K562 (cell line): ENCODE data around the gene NXNL2. TPM values are rescaled to one million over a fixed set of nuclear protein-coding genes. Genes with fewer than 3 reads are reported as not detected.

Source experiments
- ATAC-seq: fragments of 200-7000 bp; cut with Tn5 transposase; 3 replicates; pipeline ENCODE4 v1.9.1; 2020; ENCODE audit warnings: moderate library complexity
- BruUV-seq: library from RNA; stranded (reverse); fragments of 400-500 nt; replicated peaks from 2 replicates; lab custom pipeline; 2021; lab: Mats Ljungman, UMichigan
- CTCF ChIA-PET: fragments of 300-600 bp; formaldehyde crosslinking; extraction: SDS; loops from one replicate; lab custom pipeline; 2021; ENCODE audit warnings: low intra/inter-chr PET ratio; lab: Yijun Ruan, JAX
- POLR2A ChIA-PET: fragments of 300-600, 350-650 bp; sonication (Branson Sonifier 250); formaldehyde crosslinking; extraction: SDS; loops from one replicate; lab custom pipeline; 2021; ENCODE audit warnings: antibody characterized with exemption, inconsistent platforms; lab: Yijun Ruan, JAX
- DNase-seq, 4 experiments: peaks; one replicate each; pipeline versions ENCODE4 v3.0.0 to v3.0.0-alpha.2; 2011 to 2018; ENCODE audit warnings: low spot score in 3 of 4, mixed read lengths in 3 of 4; ENCODE audit errors: extremely low read depth in 1 of 4
- FAIRE-seq: peaks from 2 replicates; lab custom pipeline; 2011; peaks lifted over from hg19 to GRCh38; lab: Jason Lieb, UNC
- H2AFZ ChIP-seq: 2 replicates; pipeline ENCODE4 v1.6.0; 2011; ENCODE audit warnings: low read depth, low read length, control low read depth, inconsistent platforms
- H3K27ac ChIP-seq: fragments of 200-600 bp; 3 replicates; pipeline ENCODE4 v1.8.0; 2011; ENCODE audit warnings: low read depth, mild to moderate bottlenecking, control low read depth, inconsistent platforms, low read length, moderate library complexity, mixed read lengths; ENCODE audit errors: extremely low read depth
- H3K27me3 ChIP-seq, 2 experiments: fragments of 300-600 bp in 1 of 2; 2 replicates in 1 of 2; 3 replicates in 1 of 2; pipeline versions ENCODE4 v1.6.0 to v1.8.0; 2011; ENCODE audit warnings: inconsistent platforms in 2 of 2, low read length in 2 of 2, mild to moderate bottlenecking in 1 of 2, mixed read lengths in 1 of 2, moderate library complexity in 1 of 2; ENCODE audit not compliant: control insufficient read depth in 2 of 2, insufficient read depth in 2 of 2
- H3K36me3 ChIP-seq: fragments of 300-600 bp; 3 replicates; pipeline ENCODE4 v1.8.0; 2011; ENCODE audit warnings: mild to moderate bottlenecking, low read length, inconsistent platforms; ENCODE audit not compliant: control insufficient read depth, insufficient read depth
- H3K4me1 ChIP-seq, 2 experiments: fragments of 200-600 bp in 1 of 2; replicated peaks in 1 of 2; 2 replicates in 1 of 2; 3 replicates in 1 of 2; pipeline versions ENCODE4 v1.5.1 to v1.8.0; 2011; ENCODE audit warnings: inconsistent platforms in 2 of 2, low read length in 2 of 2, mild to moderate bottlenecking in 1 of 2, mixed read lengths in 1 of 2, moderate library complexity in 1 of 2; ENCODE audit not compliant: control insufficient read depth in 2 of 2, insufficient read depth in 2 of 2
- H3K4me2 ChIP-seq: 2 replicates; pipeline ENCODE4 v1.6.1; 2011; ENCODE audit warnings: low read length, control low read depth, inconsistent platforms, mixed read lengths; ENCODE audit not compliant: insufficient read depth
- H3K4me3 ChIP-seq: fragments of 200-600 bp; sonication (generic), shearing (Covaris generic); 2 replicates; pipeline ENCODE4 v1.5.1; 2016; ENCODE audit warnings: control low read depth, inconsistent platforms
- H3K79me2 ChIP-seq: fragments of 200-600 bp; 3 replicates; pipeline ENCODE4 v1.8.0; 2011; ENCODE audit warnings: low read length, inconsistent platforms; ENCODE audit not compliant: control insufficient read depth, insufficient read depth
- H3K9ac ChIP-seq, 2 experiments: 2 replicates each; pipeline versions ENCODE4 v1.6.0 to v1.6.1; 2011; ENCODE audit warnings: low read depth in 2 of 2, low read length in 2 of 2, control low read depth in 1 of 2, inconsistent platforms in 1 of 2, mild to moderate bottlenecking in 1 of 2, mixed read lengths in 1 of 2; ENCODE audit not compliant: insufficient read depth in 1 of 2
- H3K9me1 ChIP-seq: one replicate; pipeline ENCODE4 v1.6.0; 2011; ENCODE audit warnings: inconsistent platforms, mild to moderate bottlenecking, low read length, moderate library complexity; ENCODE audit not compliant: control insufficient read depth, insufficient read depth
- H3K9me3 ChIP-seq: replicated peaks from 2 replicates; pipeline ENCODE4 v1.5.1; 2011; ENCODE audit warnings: low read depth, low read length, inconsistent platforms; ENCODE audit not compliant: control insufficient read depth, insufficient read depth
- H4K20me1 ChIP-seq: replicated peaks from 2 replicates; pipeline ENCODE4 v1.6.1; 2011; ENCODE audit warnings: low read length, inconsistent platforms, mixed read lengths; ENCODE audit not compliant: control insufficient read depth, insufficient read depth
- HDAC8 ChIP-seq: fragments of 450-650 bp; IDR thresholded peaks from 2 replicates; pipeline ENCODE4 v1.6.1; 2016; ENCODE audit warnings: mild to moderate bottlenecking, missing genetic modification characterization, moderate library complexity, missing compliant biosample characterization
- MTF1 ChIP-seq: fragments of 250-450 bp; sonication (Bioruptor Pico); IDR thresholded peaks from 2 replicates; pipeline ENCODE4 v1.9.0; 2021; ENCODE audit warnings: moderate library complexity, mild to moderate bottlenecking, inconsistent platforms, borderline replicate concordance
- RB1 ChIP-seq: fragments of 450-650 bp; IDR thresholded peaks from 2 replicates; pipeline ENCODE4 v1.6.1; 2017; ENCODE audit warnings: low read depth, mild to moderate bottlenecking
- SNRNP70 ChIP-seq: fragments of 200-400 bp; formaldehyde crosslinking; optimal IDR thresholded peaks from 2 replicates; pipeline ENCODE3; 2017; ENCODE audit warnings: low read depth, low read length
- SP1 ChIP-seq: sonication (generic); formaldehyde crosslinking; IDR thresholded peaks from 2 replicates; pipeline ENCODE4 v1.8.1; 2022; ENCODE audit warnings: mild to moderate bottlenecking, missing genetic modification reagents
- SREBF1 ChIP-seq: fragments of 150-350 bp; IDR thresholded peaks from 2 replicates; pipeline ENCODE4 v1.6.1; 2014; ENCODE audit warnings: antibody characterized with exemption, low read depth, low read length, borderline replicate concordance
- YY1 ChIP-seq, 3 experiments: IDR thresholded peaks; 2 replicates each; pipeline ENCODE4 v1.6.1; 2011; ENCODE audit warnings: low read length in 2 of 3, mild to moderate bottlenecking in 2 of 3, moderate library complexity in 2 of 3, borderline replicate concordance in 1 of 3, control low read depth in 1 of 3, low read depth in 1 of 3; ENCODE audit not compliant: insufficient read depth in 3 of 3, insufficient replicate concordance in 2 of 3, control insufficient read depth in 1 of 3, insufficient read length in 1 of 3; ENCODE audit errors: extremely low read depth in 1 of 3
- ZKSCAN8 ChIP-seq: fragments of 200-800 bp; sonication (Bioruptor generic); IDR thresholded peaks from 2 replicates; pipeline ENCODE4 v1.6.1; 2016; ENCODE audit warnings: missing genetic modification characterization, missing compliant biosample characterization
- ZNF696 ChIP-seq: fragments of 250-450 bp; sonication (Bioruptor Pico); conservative IDR thresholded peaks from 2 replicates; pipeline ENCODE4 v1.4.0; 2020; ENCODE audit warnings: mild to moderate bottlenecking, moderate library complexity
- WGBS: fragments of 100-300 bp; shearing (Covaris generic); methylation state at CpG from one replicate; pipeline ENCODE4 v1.1.6; 2016; ENCODE audit warnings: low coverage, mixed read lengths; ENCODE audit not compliant: insufficient coverage; ENCODE audit errors: missing lambda C conversion rate; 5-methylcytosine and 5-hydroxymethylcytosine counted together
- in situ Hi-C: fragments of 300-500 bp; cut with MboI; formaldehyde crosslinking; loops from 4 replicates; pipeline ENCODE4 v1.15.0; 2018; ENCODE audit warnings: inconsistent platforms, mixed read lengths
- intact Hi-C: fragments of 100-400 bp; cut with micrococcal nuclease; formaldehyde crosslinking; loops from 2 replicates; pipeline ENCODE4 v1.14.2; 2022
- polyA plus RNA-seq, 8 experiments: library from polyadenylated mRNA; depleted of rRNA in 4 of 8; stranded (reverse) in 5 of 8; unstranded in 3 of 8; fragments of >200 nt; fragmentation: Nextera tagmentation in 2 of 8; fragmentation: Illumina TruSeq in 1 of 8; extraction: Ambion mirVana in 2 of 8; extraction: Trizol in 1 of 8; gene quantifications; 2 replicates each; pipeline versions ENCODE4 v1.2.1 to v1.2.3, GENCODE V29; 2011 to 2014; ENCODE audit warnings: inconsistent platforms in 1 of 8, missing spikeins in 1 of 8
- total RNA-seq, 7 experiments: library from RNA; depleted of rRNA in 6 of 7; stranded (reverse); fragments of >200 nt in 6 of 7; fragmentation: Illumina TruSeq in 2 of 7; extraction: Trizol in 2 of 7; gene quantifications; 2 replicates each; pipeline versions ENCODE4 v1.2.1 to v1.2.3, GENCODE V29; 2011 to 2021; ENCODE audit warnings: low replicate concordance in 1 of 7
- TF ChIP-seq, protein P1 (sequence below): fragments of 450-650 bp; IDR thresholded peaks from 2 replicates; pipeline ENCODE4 v1.7.0; 2016; ENCODE audit warnings: borderline replicate concordance
- TF ChIP-seq, protein P2 (sequence below): fragments of 450-650 bp; conservative IDR thresholded peaks from 2 replicates; pipeline ENCODE4 v1.6.1; 2016; ENCODE audit warnings: missing genetic modification characterization, low read depth, mild to moderate bottlenecking, missing compliant biosample characterization, moderate library complexity
- TF ChIP-seq, protein P3 (sequence below): fragments of 250-450 bp; sonication (Bioruptor Pico); IDR thresholded peaks from 2 replicates; pipeline ENCODE4 v1.6.1; 2021; ENCODE audit warnings: mild to moderate bottlenecking
- TF ChIP-seq, protein P4 (sequence below): sonication (generic); formaldehyde crosslinking; IDR thresholded peaks from 2 replicates; pipeline ENCODE4 v1.8.1; 2022; ENCODE audit warnings: missing genetic modification reagents

Gene NXNL2
- total and polyA plus RNA-seq, 9 of the 15 experiments (the other 6 are each of a cell fraction or from before 2014, with no cell fraction given), result 0.15 to 0.19 TPM; not detected in 7

DNA sequence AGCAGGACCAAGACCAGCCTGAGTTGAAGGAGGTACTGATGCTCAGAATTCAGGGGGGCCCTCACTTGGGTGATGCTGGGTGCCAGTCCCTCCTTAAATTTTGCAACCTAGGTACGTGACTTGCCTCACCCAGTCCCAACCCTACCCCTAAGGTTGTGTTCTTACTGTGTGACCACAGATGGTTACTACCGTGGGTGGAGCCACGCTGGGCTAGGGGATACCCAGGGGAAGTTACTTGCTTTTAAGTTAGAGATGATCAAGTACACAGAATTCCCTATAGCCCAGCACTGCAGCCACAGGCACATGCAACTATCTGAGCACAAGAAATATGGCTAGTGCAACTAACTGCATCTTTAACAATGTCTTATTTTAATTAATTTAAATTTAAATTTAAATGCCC is 32.9 kb downstream of the NXNL2 start:
- Histone ChIP-seq H3K79me2 (no peaks in the 10 kb centered on the region), H3K4me3 (no peak overlapping the region), H3K27ac (no peak overlapping the region), H4K20me1 (no peaks in the 10 kb centered on the region), H3K9ac (no peak overlapping the region), H3K4me1 (no peaks in the 10 kb centered on the region), H2AFZ (no peak overlapping the region), H3K4me2 (no peak overlapping the region), H3K27me3 (peaks cover 0 to 15% of the 10 kb centered on the region in 2 experiments; a peak in 2 of 5 replicates), H3K36me3 (no peaks in the 10 kb centered on the region), H3K9me1 (no peaks in the 10 kb centered on the region), H3K9me3 (no peaks in the 10 kb centered on the region)
- no peak for DNase-seq
- WGBS, result 0% methylated on average over 3 of the region's 3 CpGs
- intact Hi-C loops, result no loop called here
- in situ Hi-C loops, result loop anchor here (25.0 kb wide), 1 partner anchor 606 kb away; the partner anchor contains the start of gene CDK20
- CTCF ChIA-PET, result no interaction called here
- ATAC-seq, result no peak
- POLR2A ChIA-PET, result no interaction called here
- no TSS peak for BruUV-seq
- TF ChIP-seq, protein P1, sequence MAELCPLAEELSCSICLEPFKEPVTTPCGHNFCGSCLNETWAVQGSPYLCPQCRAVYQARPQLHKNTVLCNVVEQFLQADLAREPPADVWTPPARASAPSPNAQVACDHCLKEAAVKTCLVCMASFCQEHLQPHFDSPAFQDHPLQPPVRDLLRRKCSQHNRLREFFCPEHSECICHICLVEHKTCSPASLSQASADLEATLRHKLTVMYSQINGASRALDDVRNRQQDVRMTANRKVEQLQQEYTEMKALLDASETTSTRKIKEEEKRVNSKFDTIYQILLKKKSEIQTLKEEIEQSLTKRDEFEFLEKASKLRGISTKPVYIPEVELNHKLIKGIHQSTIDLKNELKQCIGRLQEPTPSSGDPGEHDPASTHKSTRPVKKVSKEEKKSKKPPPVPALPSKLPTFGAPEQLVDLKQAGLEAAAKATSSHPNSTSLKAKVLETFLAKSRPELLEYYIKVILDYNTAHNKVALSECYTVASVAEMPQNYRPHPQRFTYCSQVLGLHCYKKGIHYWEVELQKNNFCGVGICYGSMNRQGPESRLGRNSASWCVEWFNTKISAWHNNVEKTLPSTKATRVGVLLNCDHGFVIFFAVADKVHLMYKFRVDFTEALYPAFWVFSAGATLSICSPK, result no peak
- TF ChIP-seq MTF1 (CRISPR knock-in tag) (no peak), SREBF1 (no peak), HDAC8 (tag) (no peak), YY1 (IDR thresholded peaks at IDR 0.05; ENCODE audit: borderline replicate concordance in 1 of 3, control insufficient read depth in 1 of 3, extremely low read depth in 1 of 3, insufficient read depth in 3 of 3, insufficient read length in 1 of 3, insufficient replicate concordance in 2 of 3, low read depth in 1 of 3, low read length in 2 of 3) (no peak), ZNF696 (no peak), SP1 (CRISPR knock-in tag) (no peak), RB1 (no peak), SNRNP70 (no peak), ZKSCAN8 (CRISPR knock-in tag) (no peak)
- TF ChIP-seq, protein P2, sequence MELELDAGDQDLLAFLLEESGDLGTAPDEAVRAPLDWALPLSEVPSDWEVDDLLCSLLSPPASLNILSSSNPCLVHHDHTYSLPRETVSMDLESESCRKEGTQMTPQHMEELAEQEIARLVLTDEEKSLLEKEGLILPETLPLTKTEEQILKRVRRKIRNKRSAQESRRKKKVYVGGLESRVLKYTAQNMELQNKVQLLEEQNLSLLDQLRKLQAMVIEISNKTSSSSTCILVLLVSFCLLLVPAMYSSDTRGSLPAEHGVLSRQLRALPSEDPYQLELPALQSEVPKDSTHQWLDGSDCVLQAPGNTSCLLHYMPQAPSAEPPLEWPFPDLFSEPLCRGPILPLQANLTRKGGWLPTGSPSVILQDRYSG, result no peak
- TF ChIP-seq, protein P3, sequence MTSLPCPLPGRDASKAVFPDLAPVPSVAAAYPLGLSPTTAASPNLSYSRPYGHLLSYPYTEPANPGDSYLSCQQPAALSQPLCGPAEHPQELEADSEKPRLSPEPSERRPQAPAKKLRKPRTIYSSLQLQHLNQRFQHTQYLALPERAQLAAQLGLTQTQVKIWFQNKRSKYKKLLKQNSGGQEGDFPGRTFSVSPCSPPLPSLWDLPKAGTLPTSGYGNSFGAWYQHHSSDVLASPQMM (CRISPR knock-in tag), result no peak
- TF ChIP-seq, protein P4, sequence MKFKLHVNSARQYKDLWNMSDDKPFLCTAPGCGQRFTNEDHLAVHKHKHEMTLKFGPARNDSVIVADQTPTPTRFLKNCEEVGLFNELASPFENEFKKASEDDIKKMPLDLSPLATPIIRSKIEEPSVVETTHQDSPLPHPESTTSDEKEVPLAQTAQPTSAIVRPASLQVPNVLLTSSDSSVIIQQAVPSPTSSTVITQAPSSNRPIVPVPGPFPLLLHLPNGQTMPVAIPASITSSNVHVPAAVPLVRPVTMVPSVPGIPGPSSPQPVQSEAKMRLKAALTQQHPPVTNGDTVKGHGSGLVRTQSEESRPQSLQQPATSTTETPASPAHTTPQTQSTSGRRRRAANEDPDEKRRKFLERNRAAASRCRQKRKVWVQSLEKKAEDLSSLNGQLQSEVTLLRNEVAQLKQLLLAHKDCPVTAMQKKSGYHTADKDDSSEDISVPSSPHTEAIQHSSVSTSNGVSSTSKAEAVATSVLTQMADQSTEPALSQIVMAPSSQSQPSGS (CRISPR knock-in tag), result no peak
- FAIRE-seq, result no peak
